Measurements from ENCODE around the gene DDX49. TPM values are rescaled to one million over a fixed set of nuclear protein-coding genes. Genes with fewer than 3 reads are reported as not detected.
"Not testable (repeated sequence)": the region's sequence is repeated elsewhere in the genome, so short reads cannot be mapped to it uniquely, and the experiment has no call there.

DDX49 gene
- total RNA-seq, 1 donor from 2014 or later = 49.1 TPM

GRCh38 chr19:18895038-18895823 lies 24.3 kb upstream of the DDX49 start:
- DNase-seq (ENCODE audit: low spot score) = no peak

- DNase-seq (ENCODE audit: low spot score) = no peak
Measured at GRCh38 chr19:18895824-18896341, 23.6 kb upstream of the DDX49 start, which contains the start of gene CERS1. CERS1 (minus strand) TSS chr19:18896158; CDS start chr19:18896072, 86 bp downstream.

- no peak for DNase-seq (ENCODE audit: low spot score)
Measured at GRCh38 chr19:18896421-18896841, 23.1 kb upstream of the DDX49 start.

- DNase-seq (ENCODE audit: low spot score) = no peak
Measured at GRCh38 chr19:18897094-18898029, 22.2 kb upstream of the DDX49 start.

- no peak for DNase-seq (ENCODE audit: low spot score)
Measured at GRCh38 chr19:18898081-18898606, 21.4 kb upstream of the DDX49 start.

GRCh38 chr19:18898607-18899408 lies 20.7 kb upstream of the DDX49 start:
- DNase-seq (ENCODE audit: low spot score) = no peak

- DNase-seq (ENCODE audit: low spot score) = no peak
Measured at GRCh38 chr19:18899624-18900560, 19.6 kb upstream of the DDX49 start.

- DNase-seq (ENCODE audit: low spot score) = no peak
Measured at GRCh38 chr19:18900700-18901481, 18.6 kb upstream of the DDX49 start.

GRCh38 chr19:18901491-18901890 lies 18.0 kb upstream of the DDX49 start:
- no peak for DNase-seq (ENCODE audit: low spot score)

- not testable (repeated sequence) for DNase-seq (ENCODE audit: low spot score)
Measured at GRCh38 chr19:18902519-18902918, 17.0 kb upstream of the DDX49 start.

GRCh38 chr19:18903156-18904037 lies 16.1 kb upstream of the DDX49 start:
- DNase-seq (ENCODE audit: low spot score) = no peak

- DNase-seq (ENCODE audit: low spot score) = no peak
Measured at GRCh38 chr19:18904334-18905057, 15.0 kb upstream of the DDX49 start.

GRCh38 chr19:18905058-18905456 lies 14.5 kb upstream of the DDX49 start:
- no peak for DNase-seq (ENCODE audit: low spot score)

- no peak for DNase-seq (ENCODE audit: low spot score)
Measured at GRCh38 chr19:18905513-18906236, 13.8 kb upstream of the DDX49 start.

- no peak for DNase-seq (ENCODE audit: low spot score)
Measured at GRCh38 chr19:18906605-18907519, 12.7 kb upstream of the DDX49 start.
